ENCODE data around the gene HECTD4.

DNA sequence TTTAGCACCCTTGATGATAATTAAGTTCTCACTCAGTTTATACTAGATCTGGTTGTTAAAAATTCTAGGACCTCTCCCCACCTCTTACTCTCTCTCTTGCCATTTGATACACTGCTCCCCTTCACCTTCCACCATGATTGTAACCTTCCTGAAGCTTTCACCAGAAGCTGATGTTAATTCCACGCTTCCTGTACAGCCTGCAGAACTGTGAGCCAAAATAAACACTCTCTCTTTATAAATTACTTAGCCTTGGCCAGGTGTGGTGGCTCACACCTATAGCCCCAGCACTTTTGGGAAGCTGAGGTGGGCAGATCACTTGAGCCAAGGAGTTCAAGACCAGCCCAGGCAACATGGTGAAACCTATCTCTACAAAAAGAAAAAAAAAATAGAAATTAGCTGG lies 11.1 kb upstream of the HECTD4 start:
- TF ChIP-seq, protein P1, sequence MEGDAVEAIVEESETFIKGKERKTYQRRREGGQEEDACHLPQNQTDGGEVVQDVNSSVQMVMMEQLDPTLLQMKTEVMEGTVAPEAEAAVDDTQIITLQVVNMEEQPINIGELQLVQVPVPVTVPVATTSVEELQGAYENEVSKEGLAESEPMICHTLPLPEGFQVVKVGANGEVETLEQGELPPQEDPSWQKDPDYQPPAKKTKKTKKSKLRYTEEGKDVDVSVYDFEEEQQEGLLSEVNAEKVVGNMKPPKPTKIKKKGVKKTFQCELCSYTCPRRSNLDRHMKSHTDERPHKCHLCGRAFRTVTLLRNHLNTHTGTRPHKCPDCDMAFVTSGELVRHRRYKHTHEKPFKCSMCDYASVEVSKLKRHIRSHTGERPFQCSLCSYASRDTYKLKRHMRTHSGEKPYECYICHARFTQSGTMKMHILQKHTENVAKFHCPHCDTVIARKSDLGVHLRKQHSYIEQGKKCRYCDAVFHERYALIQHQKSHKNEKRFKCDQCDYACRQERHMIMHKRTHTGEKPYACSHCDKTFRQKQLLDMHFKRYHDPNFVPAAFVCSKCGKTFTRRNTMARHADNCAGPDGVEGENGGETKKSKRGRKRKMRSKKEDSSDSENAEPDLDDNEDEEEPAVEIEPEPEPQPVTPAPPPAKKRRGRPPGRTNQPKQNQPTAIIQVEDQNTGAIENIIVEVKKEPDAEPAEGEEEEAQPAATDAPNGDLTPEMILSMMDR (IDR thresholded peaks at IDR 0.05) = no peak
- TF ChIP-seq POLR2AphosphoS5 (IDR thresholded peaks at IDR 0.05) (no peak), POLR2A (IDR thresholded peaks at IDR 0.05) (no peak)

All from suprapubic skin (tissue), 4 donors.